HG02973 (cell line): ENCODE results near the gene SH2D2A.
A peak's percentile ranks its signal among the peaks of the same experiment; 100 is the strongest.

ENCODE experiments used
- ATAC-seq: cut with Tn5 transposase; IDR thresholded peaks from one replicate; pipeline ENCODE4 v1.9.1; 2021; ENCODE audit warnings: moderate library complexity; ENCODE audit not compliant: unreplicated experiment

SH2D2A gene

GRCh38 chr1:156848461-156849150, 32.0 kb upstream of the SH2D2A start:
- no peak for ATAC-seq

- no peak for ATAC-seq
Measured at GRCh38 chr1:156847591-156848460, 31.2 kb upstream of the SH2D2A start.

GRCh38 chr1:156846643-156847042, 30.0 kb upstream of the SH2D2A start:
- ATAC-seq, result no peak

GRCh38 chr1:156845953-156846545, 29.4 kb upstream of the SH2D2A start:
- ATAC-seq, result no peak

GRCh38 chr1:156845055-156845952, 28.7 kb upstream of the SH2D2A start:
- no peak for ATAC-seq

- no peak for ATAC-seq
Measured at GRCh38 chr1:156844638-156845037, 28.0 kb upstream of the SH2D2A start.

- no peak for ATAC-seq
Measured at GRCh38 chr1:156844102-156844501, 27.5 kb upstream of the SH2D2A start.

GRCh38 chr1:156842618-156843300, 26.1 kb upstream of the SH2D2A start:
- ATAC-seq, result no peak

GRCh38 chr1:156841295-156841855, 24.7 kb upstream of the SH2D2A start:
- no peak for ATAC-seq

GRCh38 chr1:156840898-156841279, 24.2 kb upstream of the SH2D2A start:
- no peak for ATAC-seq

GRCh38 chr1:156840186-156840897, 23.7 kb upstream of the SH2D2A start:
- ATAC-seq, result no peak

- ATAC-seq, result no peak
Measured at GRCh38 chr1:156839426-156840109, 22.9 kb upstream of the SH2D2A start.

- ATAC-seq, result no peak
Measured at GRCh38 chr1:156838972-156839371, 22.3 kb upstream of the SH2D2A start.

GRCh38 chr1:156836892-156837291, 20.2 kb upstream of the SH2D2A start:
- ATAC-seq, result no peak

GRCh38 chr1:156836041-156836654, 19.5 kb upstream of the SH2D2A start:
- ATAC-seq, result peak; percentile 43

GRCh38 chr1:156834322-156834721, 17.7 kb upstream of the SH2D2A start:
- ATAC-seq, result no peak

GRCh38 chr1:156833603-156834002, 17.0 kb upstream of the SH2D2A start:
- ATAC-seq, result no peak

GRCh38 chr1:156832434-156832833, 15.8 kb upstream of the SH2D2A start:
- ATAC-seq, result no peak
